GM23338 (cell line): ENCODE data around the gene ABHD15. TPM values are rescaled to one million over a fixed set of nuclear protein-coding genes. Genes with fewer than 3 reads are reported as not detected.

Source experiments
- ATAC-seq: fragments of 200-7000 bp; cut with Tn5 transposase; 3 replicates; pipeline ENCODE4 v1.9.1; 2020
- DNase-seq: peaks from one replicate; pipeline ENCODE4 v3.0.0-alpha.2; 2015; ENCODE audit warnings: low spot score
- H2AFZ ChIP-seq: fragments of 200-600 bp; sonication (generic); 2 replicates; pipeline ENCODE4 v1.8.0; 2016; ENCODE audit warnings: antibody characterized with exemption, mild to moderate bottlenecking, moderate library complexity
- H3F3A ChIP-seq: fragments of 200-600 bp; sonication (generic); replicated peaks from 2 replicates; pipeline ENCODE4 v1.8.0; 2017; ENCODE audit warnings: antibody characterized with exemption, mixed run types, low read depth
- H3K27ac ChIP-seq: fragments of 200-600 bp; sonication (generic); 2 replicates; pipeline ENCODE4 v1.6.1; 2016; ENCODE audit warnings: low read depth
- H3K27me3 ChIP-seq: fragments of 200-600 bp; sonication (generic); 2 replicates; pipeline ENCODE4 v1.8.0; 2016; ENCODE audit warnings: mild to moderate bottlenecking, mixed run types, moderate library complexity; ENCODE audit not compliant: insufficient read depth
- H3K36me3 ChIP-seq: fragments of 200-600 bp; sonication (generic); 2 replicates; pipeline ENCODE4 v1.8.0; 2016; ENCODE audit warnings: mild to moderate bottlenecking; ENCODE audit not compliant: insufficient read depth
- H3K4me1 ChIP-seq: fragments of 200-600 bp; sonication (generic); 2 replicates; pipeline ENCODE4 v1.8.0; 2016; ENCODE audit warnings: mild to moderate bottlenecking, moderate library complexity; ENCODE audit not compliant: insufficient read depth
- H3K4me2 ChIP-seq: fragments of 200-600 bp; sonication (generic); 2 replicates; pipeline ENCODE4 v1.7.1; 2017; ENCODE audit warnings: mixed run types
- H3K4me3 ChIP-seq: fragments of 200-600 bp; sonication (generic); 2 replicates; pipeline ENCODE4 v1.6.1; 2016; ENCODE audit warnings: mixed run types
- H3K79me2 ChIP-seq: fragments of 200-600 bp; sonication (generic); replicated peaks from 2 replicates; pipeline ENCODE4 v1.8.0; 2017; ENCODE audit warnings: mild to moderate bottlenecking; ENCODE audit not compliant: insufficient read depth
- H3K9me2 ChIP-seq: fragments of 200-600 bp; sonication (generic); 2 replicates; pipeline ENCODE4 v1.8.0; 2017; ENCODE audit not compliant: insufficient read depth
- H4K20me1 ChIP-seq: fragments of 200-600 bp; sonication (generic); replicated peaks from 2 replicates; pipeline ENCODE4 v1.8.0; 2017; ENCODE audit warnings: mild to moderate bottlenecking; ENCODE audit not compliant: insufficient read depth
- H3K27ac Mint-ChIP-seq: 2 replicates; pipeline ENCODE4 v1.8.0; 2020; ENCODE audit warnings: inconsistent platforms, mild to moderate bottlenecking, moderate library complexity, mixed read lengths
- H3K27me3 Mint-ChIP-seq: 3 replicates; pipeline ENCODE4 v1.8.0; 2022; ENCODE audit warnings: low read depth, mild to moderate bottlenecking, moderate library complexity, mixed read lengths, inconsistent platforms; ENCODE audit not compliant: insufficient read depth, poor library complexity
- H3K36me3 Mint-ChIP-seq: 3 replicates; pipeline ENCODE4 v1.8.0; 2021; ENCODE audit warnings: low read depth, mild to moderate bottlenecking, inconsistent platforms, moderate library complexity, mixed read lengths
- H3K4me1 Mint-ChIP-seq: 3 replicates; pipeline ENCODE4 v1.8.0; 2020; ENCODE audit warnings: mild to moderate bottlenecking, inconsistent platforms, mixed read lengths
- H3K4me3 Mint-ChIP-seq: 3 replicates; pipeline ENCODE4 v1.8.0; 2021; ENCODE audit warnings: moderate library complexity, mild to moderate bottlenecking, inconsistent platforms, mixed read lengths
- H3K9me3 Mint-ChIP-seq: 3 replicates; pipeline ENCODE4 v1.8.0; 2020; ENCODE audit warnings: moderate library complexity, mild to moderate bottlenecking, inconsistent platforms, mixed read lengths
- JUNB ChIP-seq: IDR thresholded peaks from one replicate; pipeline ENCODE4 v1.6.1; 2016; ENCODE audit warnings: antibody characterized with exemption; ENCODE audit not compliant: unreplicated experiment
- NANOG ChIP-seq: IDR thresholded peaks from 2 replicates; pipeline ENCODE4 v1.6.1; 2016; ENCODE audit warnings: antibody characterized with exemption, borderline replicate concordance
- POLR2AphosphoS5 ChIP-seq: IDR thresholded peaks from 2 replicates; pipeline ENCODE4 v1.6.1; 2016; ENCODE audit warnings: antibody characterized with exemption, low read depth
- ZNF114 ChIP-seq: fragments of 250-450 bp; sonication (Bioruptor Pico); IDR thresholded peaks from 2 replicates; pipeline ENCODE4 v1.5.0; 2020; ENCODE audit warnings: mild to moderate bottlenecking, moderate library complexity
- polyA plus RNA-seq: library from polyadenylated mRNA; unstranded; fragments of >200 nt; fragmentation: Nextera tagmentation; extraction: Ambion mirVana; gene quantifications from 2 replicates; pipeline ENCODE4 v1.2.1, GENCODE V29; 2016
- total RNA-seq: library from RNA; depleted of rRNA; stranded (reverse); fragments of >200 nt; shearing (Covaris generic); gene quantifications from 2 replicates; pipeline ENCODE4 v1.2.3, GENCODE V29; 2014
- TF ChIP-seq, protein P1 (sequence below): IDR thresholded peaks from one replicate; pipeline ENCODE4 v1.6.1; 2018; ENCODE audit warnings: antibody characterized with exemption; ENCODE audit not compliant: unreplicated experiment
- TF ChIP-seq, protein P2 (sequence below): IDR thresholded peaks from 2 replicates; pipeline ENCODE4 v1.6.1; 2016; ENCODE audit warnings: antibody characterized with exemption
- TF ChIP-seq, protein P3 (sequence below): fragments of 250-450 bp; sonication (Bioruptor Pico); IDR thresholded peaks from 2 replicates; pipeline ENCODE4 v1.5.0; 2020; ENCODE audit warnings: mild to moderate bottlenecking, moderate library complexity

The ABHD15 gene
- total and polyA plus RNA-seq, 2 experiments from 2014 or later, result 0.27 to 2.5 TPM

DNA sequence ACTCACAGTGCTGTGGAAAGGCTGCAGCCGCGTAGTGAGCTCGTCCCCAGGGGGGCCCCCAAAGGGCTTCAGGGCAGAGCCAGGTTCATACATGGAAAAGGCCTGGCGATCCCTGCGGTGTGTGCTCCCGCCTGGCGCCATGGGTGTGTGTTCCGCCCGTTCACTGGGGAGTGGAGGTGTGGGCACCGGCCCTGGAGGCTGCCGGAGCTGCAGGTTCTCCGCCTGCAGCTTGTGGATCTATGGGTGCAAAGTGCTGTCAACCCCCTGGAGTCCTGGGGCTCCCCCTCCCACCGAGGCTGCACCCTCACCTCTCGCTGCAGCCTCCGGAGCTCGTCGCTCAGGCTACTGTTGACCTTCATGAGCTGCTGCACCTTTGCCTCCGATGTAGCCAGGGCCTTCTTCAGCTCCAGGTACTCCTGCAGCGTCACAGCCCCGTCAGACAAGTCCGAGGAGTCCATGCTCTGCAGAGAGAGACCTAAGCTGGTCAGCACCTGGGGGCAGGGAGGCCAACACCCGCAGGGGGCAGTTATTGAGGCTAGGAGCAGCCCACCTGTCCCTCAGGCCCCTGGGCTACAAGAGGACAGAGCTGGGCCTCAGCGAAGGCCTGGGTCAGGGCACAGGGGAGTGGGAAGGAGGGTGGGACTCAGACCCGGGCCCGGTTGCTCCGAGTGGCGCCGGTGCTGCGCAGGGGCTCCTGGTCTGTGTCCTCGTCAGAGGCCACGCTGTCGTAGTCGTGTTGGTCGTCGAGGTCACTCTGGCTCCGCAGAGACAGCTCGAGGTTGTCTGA, 9.6 kb upstream of the ABHD15 start:
- Mint-ChIP-seq H3K27ac (no peak overlapping the region), H3K4me3 (no peak overlapping the region), H3K27me3 (peaks cover 9% of the 10 kb centered on the region), H3K9me3 (no peaks in the 10 kb centered on the region), H3K36me3 (peaks cover 19% of the 10 kb centered on the region), H3K4me1 (peaks cover 13% of the 10 kb centered on the region; the same call in 2 of the 3 replicates)
- TF ChIP-seq POLR2AphosphoS5 (no peak), ZNF114 (CRISPR knock-in tag) (no peak), NANOG (no peak), JUNB (no peak)
- TF ChIP-seq, protein P1, sequence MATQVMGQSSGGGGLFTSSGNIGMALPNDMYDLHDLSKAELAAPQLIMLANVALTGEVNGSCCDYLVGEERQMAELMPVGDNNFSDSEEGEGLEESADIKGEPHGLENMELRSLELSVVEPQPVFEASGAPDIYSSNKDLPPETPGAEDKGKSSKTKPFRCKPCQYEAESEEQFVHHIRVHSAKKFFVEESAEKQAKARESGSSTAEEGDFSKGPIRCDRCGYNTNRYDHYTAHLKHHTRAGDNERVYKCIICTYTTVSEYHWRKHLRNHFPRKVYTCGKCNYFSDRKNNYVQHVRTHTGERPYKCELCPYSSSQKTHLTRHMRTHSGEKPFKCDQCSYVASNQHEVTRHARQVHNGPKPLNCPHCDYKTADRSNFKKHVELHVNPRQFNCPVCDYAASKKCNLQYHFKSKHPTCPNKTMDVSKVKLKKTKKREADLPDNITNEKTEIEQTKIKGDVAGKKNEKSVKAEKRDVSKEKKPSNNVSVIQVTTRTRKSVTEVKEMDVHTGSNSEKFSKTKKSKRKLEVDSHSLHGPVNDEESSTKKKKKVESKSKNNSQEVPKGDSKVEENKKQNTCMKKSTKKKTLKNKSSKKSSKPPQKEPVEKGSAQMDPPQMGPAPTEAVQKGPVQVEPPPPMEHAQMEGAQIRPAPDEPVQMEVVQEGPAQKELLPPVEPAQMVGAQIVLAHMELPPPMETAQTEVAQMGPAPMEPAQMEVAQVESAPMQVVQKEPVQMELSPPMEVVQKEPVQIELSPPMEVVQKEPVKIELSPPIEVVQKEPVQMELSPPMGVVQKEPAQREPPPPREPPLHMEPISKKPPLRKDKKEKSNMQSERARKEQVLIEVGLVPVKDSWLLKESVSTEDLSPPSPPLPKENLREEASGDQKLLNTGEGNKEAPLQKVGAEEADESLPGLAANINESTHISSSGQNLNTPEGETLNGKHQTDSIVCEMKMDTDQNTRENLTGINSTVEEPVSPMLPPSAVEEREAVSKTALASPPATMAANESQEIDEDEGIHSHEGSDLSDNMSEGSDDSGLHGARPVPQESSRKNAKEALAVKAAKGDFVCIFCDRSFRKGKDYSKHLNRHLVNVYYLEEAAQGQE, result no peak
- TF ChIP-seq, protein P2, sequence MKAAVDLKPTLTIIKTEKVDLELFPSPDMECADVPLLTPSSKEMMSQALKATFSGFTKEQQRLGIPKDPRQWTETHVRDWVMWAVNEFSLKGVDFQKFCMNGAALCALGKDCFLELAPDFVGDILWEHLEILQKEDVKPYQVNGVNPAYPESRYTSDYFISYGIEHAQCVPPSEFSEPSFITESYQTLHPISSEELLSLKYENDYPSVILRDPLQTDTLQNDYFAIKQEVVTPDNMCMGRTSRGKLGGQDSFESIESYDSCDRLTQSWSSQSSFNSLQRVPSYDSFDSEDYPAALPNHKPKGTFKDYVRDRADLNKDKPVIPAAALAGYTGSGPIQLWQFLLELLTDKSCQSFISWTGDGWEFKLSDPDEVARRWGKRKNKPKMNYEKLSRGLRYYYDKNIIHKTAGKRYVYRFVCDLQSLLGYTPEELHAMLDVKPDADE, result no peak
- TF ChIP-seq, protein P3, sequence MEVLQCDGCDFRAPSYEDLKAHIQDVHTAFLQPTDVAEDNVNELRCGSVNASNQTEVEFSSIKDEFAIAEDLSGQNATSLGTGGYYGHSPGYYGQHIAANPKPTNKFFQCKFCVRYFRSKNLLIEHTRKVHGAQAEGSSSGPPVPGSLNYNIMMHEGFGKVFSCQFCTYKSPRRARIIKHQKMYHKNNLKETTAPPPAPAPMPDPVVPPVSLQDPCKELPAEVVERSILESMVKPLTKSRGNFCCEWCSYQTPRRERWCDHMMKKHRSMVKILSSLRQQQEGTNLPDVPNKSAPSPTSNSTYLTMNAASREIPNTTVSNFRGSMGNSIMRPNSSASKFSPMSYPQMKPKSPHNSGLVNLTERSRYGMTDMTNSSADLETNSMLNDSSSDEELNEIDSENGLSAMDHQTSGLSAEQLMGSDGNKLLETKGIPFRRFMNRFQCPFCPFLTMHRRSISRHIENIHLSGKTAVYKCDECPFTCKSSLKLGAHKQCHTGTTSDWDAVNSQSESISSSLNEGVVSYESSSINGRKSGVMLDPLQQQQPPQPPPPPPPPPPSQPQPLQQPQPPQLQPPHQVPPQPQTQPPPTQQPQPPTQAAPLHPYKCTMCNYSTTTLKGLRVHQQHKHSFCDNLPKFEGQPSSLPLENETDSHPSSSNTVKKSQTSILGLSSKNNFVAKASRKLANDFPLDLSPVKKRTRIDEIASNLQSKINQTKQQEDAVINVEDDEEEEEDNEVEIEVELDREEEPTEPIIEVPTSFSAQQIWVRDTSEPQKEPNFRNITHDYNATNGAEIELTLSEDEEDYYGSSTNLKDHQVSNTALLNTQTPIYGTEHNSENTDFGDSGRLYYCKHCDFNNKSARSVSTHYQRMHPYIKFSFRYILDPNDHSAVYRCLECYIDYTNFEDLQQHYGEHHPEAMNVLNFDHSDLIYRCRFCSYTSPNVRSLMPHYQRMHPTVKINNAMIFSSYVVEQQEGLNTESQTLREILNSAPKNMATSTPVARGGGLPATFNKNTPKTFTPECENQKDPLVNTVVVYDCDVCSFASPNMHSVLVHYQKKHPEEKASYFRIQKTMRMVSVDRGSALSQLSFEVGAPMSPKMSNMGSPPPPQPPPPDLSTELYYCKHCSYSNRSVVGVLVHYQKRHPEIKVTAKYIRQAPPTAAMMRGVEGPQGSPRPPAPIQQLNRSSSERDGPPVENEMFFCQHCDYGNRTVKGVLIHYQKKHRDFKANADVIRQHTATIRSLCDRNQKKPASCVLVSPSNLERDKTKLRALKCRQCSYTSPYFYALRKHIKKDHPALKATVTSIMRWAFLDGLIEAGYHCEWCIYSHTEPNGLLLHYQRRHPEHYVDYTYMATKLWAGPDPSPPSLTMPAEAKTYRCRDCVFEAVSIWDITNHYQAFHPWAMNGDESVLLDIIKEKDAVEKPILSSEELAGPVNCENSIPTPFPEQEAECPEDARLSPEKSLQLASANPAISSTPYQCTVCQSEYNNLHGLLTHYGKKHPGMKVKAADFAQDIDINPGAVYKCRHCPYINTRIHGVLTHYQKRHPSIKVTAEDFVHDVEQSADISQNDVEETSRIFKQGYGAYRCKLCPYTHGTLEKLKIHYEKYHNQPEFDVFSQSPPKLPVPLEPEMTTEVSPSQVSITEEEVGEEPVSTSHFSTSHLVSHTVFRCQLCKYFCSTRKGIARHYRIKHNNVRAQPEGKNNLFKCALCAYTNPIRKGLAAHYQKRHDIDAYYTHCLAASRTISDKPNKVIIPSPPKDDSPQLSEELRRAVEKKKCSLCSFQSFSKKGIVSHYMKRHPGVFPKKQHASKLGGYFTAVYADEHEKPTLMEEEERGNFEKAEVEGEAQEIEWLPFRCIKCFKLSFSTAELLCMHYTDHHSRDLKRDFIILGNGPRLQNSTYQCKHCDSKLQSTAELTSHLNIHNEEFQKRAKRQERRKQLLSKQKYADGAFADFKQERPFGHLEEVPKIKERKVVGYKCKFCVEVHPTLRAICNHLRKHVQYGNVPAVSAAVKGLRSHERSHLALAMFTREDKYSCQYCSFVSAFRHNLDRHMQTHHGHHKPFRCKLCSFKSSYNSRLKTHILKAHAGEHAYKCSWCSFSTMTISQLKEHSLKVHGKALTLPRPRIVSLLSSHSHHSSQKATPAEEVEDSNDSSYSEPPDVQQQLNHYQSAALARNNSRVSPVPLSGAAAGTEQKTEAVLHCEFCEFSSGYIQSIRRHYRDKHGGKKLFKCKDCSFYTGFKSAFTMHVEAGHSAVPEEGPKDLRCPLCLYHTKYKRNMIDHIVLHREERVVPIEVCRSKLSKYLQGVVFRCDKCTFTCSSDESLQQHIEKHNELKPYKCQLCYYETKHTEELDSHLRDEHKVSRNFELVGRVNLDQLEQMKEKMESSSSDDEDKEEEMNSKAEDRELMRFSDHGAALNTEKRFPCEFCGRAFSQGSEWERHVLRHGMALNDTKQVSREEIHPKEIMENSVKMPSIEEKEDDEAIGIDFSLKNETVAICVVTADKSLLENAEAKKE (CRISPR knock-in tag), result no peak
- H3K4me3 ChIP-seq, result no peak overlapping the region
- no peaks in the 10 kb centered on the region for H3K79me2 ChIP-seq
- H3K4me1 ChIP-seq, result peaks cover 4% of the 10 kb centered on the region; the same call in 1 of the 2 replicates
- H4K20me1 ChIP-seq, result peaks cover 4% of the 10 kb centered on the region; the same call in 1 of the 2 replicates
- no peak overlapping the region for H3K27ac ChIP-seq
- H3K4me2 ChIP-seq, result no peak overlapping the region
- ATAC-seq (no peak), DNase-seq (no peak)
- no peaks in the 10 kb centered on the region for H3K9me2 ChIP-seq
- 0 out of 2 replicates have a peak, but pooled peaks cover 9% of the 10 kb centered on the region for H3K27me3 ChIP-seq
- no peak overlapping the region for H2AFZ ChIP-seq
- 0 out of 2 replicates have a peak, but pooled peaks cover 16% of the 10 kb centered on the region for H3F3A ChIP-seq
- H3K36me3 ChIP-seq, result no peaks in the 10 kb centered on the region; the same call in 1 of the 2 replicates
